ENCODE results near the gene SCFD2. TPM values are rescaled to one million over a fixed set of nuclear protein-coding genes. Genes with fewer than 3 reads are reported as not detected.

The SCFD2 gene
- total RNA-seq, result 20.3 and 35.3 TPM in 2 replicates

GRCh38 chr4:53365486-53366300, at the start of gene SCFD2:
TSS of gene SCFD2 (minus strand) at chr4:53366061.

GRCh38 chr4:53377319-53378170, 11.7 kb upstream of the SCFD2 start, which contains the start of gene FIP1L1:
TSS of gene FIP1L1 (plus strand) at chr4:53377641. CDS start at chr4:53377839, 198 bp downstream.

GRCh38 chr4:52861879-52862616, 503.8 kb downstream of the SCFD2 start, which contains the start of gene RASL11B:
TSS of gene RASL11B (plus strand) at chr4:52862317. CDS start at chr4:52862508, 191 bp downstream.

Other genes with a start within 250 kb of the SCFD2 start
- gene FIP1L1, start 11.6 kb upstream of the SCFD2 start, total RNA-seq, result 39.3 and 50.5 TPM in 2 replicates
- gene LNX1, start 225.4 kb upstream of the SCFD2 start, total RNA-seq, result 5.5 and 6.4 TPM in 2 replicates

Data from cardiac ventricle fibroblast (primary cell).